Neural cell (in vitro differentiated cells): ENCODE data around the gene MLEC. TPM values are rescaled to one million over a fixed set of nuclear protein-coding genes. Genes with fewer than 3 reads are reported as not detected.

Experiments used
- H2AFZ ChIP-seq: fragments of 200-600, 300-800 bp; sonication (generic), shearing (Covaris generic); 2 replicates; pipeline ENCODE4 v1.6.0; 2014; ENCODE audit warnings: low read depth, mild to moderate bottlenecking, antibody characterized with exemption, low read length, moderate library complexity
- H3F3A ChIP-seq: fragments of 200-600 bp; shearing (Covaris generic); 2 replicates; pipeline ENCODE4 v1.6.1; 2016; ENCODE audit warnings: mild to moderate bottlenecking, moderate library complexity, mixed read lengths, antibody characterized with exemption, low read length; ENCODE audit not compliant: insufficient read depth, poor library complexity, severe bottlenecking
- H3K27ac ChIP-seq: fragments of 200-600, 300-800 bp; sonication (generic), shearing (Covaris generic); 2 replicates; pipeline ENCODE4 v1.5.1; 2014; ENCODE audit warnings: mild to moderate bottlenecking, low read length, moderate library complexity
- H3K27me3 ChIP-seq: fragments of 300-800, 200-600 bp; sonication (generic), shearing (Covaris generic); 2 replicates; pipeline ENCODE4 v1.6.0; 2014; ENCODE audit warnings: mild to moderate bottlenecking, low read depth, low read length, moderate library complexity; ENCODE audit not compliant: insufficient read depth
- H3K36me3 ChIP-seq: fragments of 300-800, 200-600 bp; sonication (generic), shearing (Covaris generic); 2 replicates; pipeline ENCODE4 v1.5.1; 2014; ENCODE audit warnings: mild to moderate bottlenecking, antibody characterized with exemption, low read length, moderate library complexity; ENCODE audit not compliant: insufficient read depth
- H3K4me2 ChIP-seq: fragments of 300-800, 200-600 bp; sonication (generic), shearing (Covaris generic); 2 replicates; pipeline ENCODE4 v1.6.0; 2014; ENCODE audit warnings: mild to moderate bottlenecking, low read length
- H3K4me3 ChIP-seq: fragments of 300-800, 200-600 bp; sonication (generic), shearing (Covaris generic); 2 replicates; pipeline ENCODE4 v1.5.1; 2014; ENCODE audit warnings: mild to moderate bottlenecking, low read length, moderate library complexity
- H3K79me2 ChIP-seq: fragments of 200-600 bp; shearing (Covaris generic); replicated peaks from 2 replicates; pipeline ENCODE4 v1.6.0; 2014; ENCODE audit warnings: mild to moderate bottlenecking, low read length, moderate library complexity; ENCODE audit not compliant: insufficient read depth
- H3K9ac ChIP-seq: fragments of 300-800, 200-600 bp; sonication (generic), shearing (Covaris generic); 2 replicates; pipeline ENCODE4 v1.6.1; 2016; ENCODE audit warnings: mild to moderate bottlenecking, low read length, mixed read lengths
- H3K9me2 ChIP-seq: fragments of 200-600 bp; shearing (Covaris generic); 2 replicates; pipeline ENCODE4 v1.6.1; 2016; ENCODE audit warnings: mild to moderate bottlenecking, low read length, mixed read lengths; ENCODE audit not compliant: insufficient read depth
- H3K9me3 ChIP-seq: fragments of 200-600, 300-800 bp; sonication (generic), shearing (Covaris generic); 2 replicates; pipeline ENCODE4 v1.6.1; 2016; ENCODE audit warnings: mild to moderate bottlenecking, mixed run types, low read length, moderate library complexity, mixed read lengths
- H4K20me1 ChIP-seq: fragments of 200-600 bp; shearing (Covaris generic); 2 replicates; pipeline ENCODE4 v1.6.1; 2016; ENCODE audit warnings: mild to moderate bottlenecking, mixed run types; ENCODE audit not compliant: insufficient read depth
- CTCF ChIP-seq: fragments of 450-650 bp; IDR thresholded peaks from 2 replicates; pipeline ENCODE4 v1.5.1; 2014; ENCODE audit warnings: antibody characterized with exemption, mild to moderate bottlenecking, moderate library complexity; ENCODE audit not compliant: poor library complexity, severe bottlenecking
- EP300 ChIP-seq: fragments of 450-650 bp; conservative IDR thresholded peaks from 2 replicates; pipeline ENCODE4 v1.6.1; 2014; ENCODE audit warnings: antibody characterized with exemption, mild to moderate bottlenecking, moderate library complexity; ENCODE audit not compliant: poor library complexity, severe bottlenecking
- EZH2 ChIP-seq: fragments of 200-600, 300-800 bp; shearing (Covaris generic), sonication (generic); IDR thresholded peaks from 2 replicates; pipeline ENCODE4 v1.6.1; 2014; ENCODE audit warnings: antibody characterized with exemption, low read length, borderline replicate concordance, mild to moderate bottlenecking; ENCODE audit not compliant: insufficient read depth, poor library complexity, severe bottlenecking
- MXI1 ChIP-seq: fragments of 450-650 bp; conservative IDR thresholded peaks from 2 replicates; pipeline ENCODE4 v1.6.1; 2014; ENCODE audit warnings: antibody characterized with exemption, mild to moderate bottlenecking; ENCODE audit not compliant: poor library complexity, severe bottlenecking
- POLR2AphosphoS5 ChIP-seq: IDR thresholded peaks from 2 replicates; pipeline ENCODE4 v1.6.1; 2012
- RAD21 ChIP-seq: fragments of 450-650 bp; conservative IDR thresholded peaks from 2 replicates; pipeline ENCODE4 v1.6.1; 2014; ENCODE audit warnings: antibody characterized with exemption, mild to moderate bottlenecking, moderate library complexity
- REST ChIP-seq: IDR thresholded peaks from 2 replicates; pipeline ENCODE4 v1.6.1; 2012; ENCODE audit warnings: borderline replicate concordance
- SMC3 ChIP-seq: fragments of 450-650 bp; conservative IDR thresholded peaks from 2 replicates; pipeline ENCODE4 v1.6.1; 2014; ENCODE audit warnings: antibody characterized with exemption, mild to moderate bottlenecking, moderate library complexity; ENCODE audit not compliant: poor library complexity
- TAF1 ChIP-seq: IDR thresholded peaks from 2 replicates; pipeline ENCODE4 v1.6.1; 2012; ENCODE audit warnings: low read depth
- polyA plus RNA-seq: library from polyadenylated mRNA; depleted of rRNA; stranded (reverse); fragments of >200 nt; gene quantifications from 2 replicates; pipeline ENCODE4 v1.2.3, GENCODE V29; 2014

Gene MLEC
- polyA plus RNA-seq, 1 donor from 2014 or later, result 33.2 TPM

- Histone ChIP-seq H3K9me3 (no peaks in the 10 kb centered on the region), H3K27ac (no peak overlapping the region), H3K9ac (no peak overlapping the region), H4K20me1 (no peaks in the 10 kb centered on the region), H3K4me3 (no peak overlapping the region), H2AFZ (no peak overlapping the region), H3K27me3 (no peaks in the 10 kb centered on the region), H3K9me2 (no peaks in the 10 kb centered on the region), H3K79me2 (no peaks in the 10 kb centered on the region), H3K4me2 (no peak overlapping the region), H3F3A (no peaks in the 10 kb centered on the region), H3K36me3 (no peaks in the 10 kb centered on the region)
- no peak for TF ChIP-seq TAF1
- no peak for TF ChIP-seq CTCF
- TF ChIP-seq POLR2AphosphoS5, result no peak
- no peak for TF ChIP-seq REST
- no peak for TF ChIP-seq EP300
- no peak for TF ChIP-seq SMC3
- TF ChIP-seq MXI1, result no peak
- TF ChIP-seq EZH2, result no peak
- no peak for TF ChIP-seq RAD21
Measured at GRCh38 chr12:120703311-120703942, 16.5 kb downstream of the MLEC start.

- H3K9me3 ChIP-seq, result no peaks in the 10 kb centered on the region
- no peak overlapping the region for H3K4me2 ChIP-seq
- no peak for TF ChIP-seq EP300
- TF ChIP-seq MXI1, result no peak
- TF ChIP-seq REST, result no peak
- TF ChIP-seq EZH2, result no peak
- no peak for TF ChIP-seq CTCF
- TF ChIP-seq SMC3, result no peak
- no peak for TF ChIP-seq POLR2AphosphoS5
- no peak for TF ChIP-seq RAD21
- no peak for TF ChIP-seq TAF1
- no peaks in the 10 kb centered on the region for H3K36me3 ChIP-seq
- H3F3A ChIP-seq, result no peaks in the 10 kb centered on the region
- no peak overlapping the region for H3K4me3 ChIP-seq
- peaks cover 10% of the 10 kb centered on the region for H3K79me2 ChIP-seq
- H3K27ac ChIP-seq, result no peak overlapping the region
- no peaks in the 10 kb centered on the region for H4K20me1 ChIP-seq
- no peaks in the 10 kb centered on the region for H3K9me2 ChIP-seq
- no peak overlapping the region for H2AFZ ChIP-seq
- no peaks in the 10 kb centered on the region for H3K27me3 ChIP-seq
- H3K9ac ChIP-seq, result no peak overlapping the region
Measured at GRCh38 chr12:120705618-120706017, 18.7 kb downstream of the MLEC start.
